GM12878 (cell line): ENCODE data around the gene MRPL22. TPM values are rescaled to one million over a fixed set of nuclear protein-coding genes. Genes with fewer than 3 reads are reported as not detected.

ENCODE experiments used
- ATAC-seq: fragments of 200-7000 bp; cut with Tn5 transposase; 3 replicates; pipeline ENCODE4 v1.9.1; 2020; ENCODE audit warnings: mild to moderate bottlenecking, moderate library complexity
- BruUV-seq: library from RNA; stranded (reverse); fragments of 400-500 nt; replicated peaks from 2 replicates; lab custom pipeline; 2021; lab: Mats Ljungman, UMichigan
- CTCF ChIA-PET: fragments of 300-600 bp; sonication (Branson Sonifier 250); formaldehyde crosslinking; extraction: SDS; loops from one replicate; lab custom pipeline; 2021; ENCODE audit warnings: inconsistent platforms; lab: Yijun Ruan, JAX
- POLR2A ChIA-PET: fragments of 350-600 bp; formaldehyde crosslinking; extraction: SDS; loops from one replicate; lab custom pipeline; 2021; ENCODE audit warnings: inconsistent platforms; lab: Charles Lee
- RAD21 ChIA-PET: fragments of 300-600 bp; sonication (Branson Sonifier 250); formaldehyde crosslinking; loops from one replicate; lab custom pipeline; 2023; ENCODE audit warnings: antibody characterized with exemption; ENCODE audit not compliant: unreplicated experiment; lab: Charles Lee
- SMC1A ChIA-PET: fragments of 300-600 bp; sonication (Branson Sonifier 250); formaldehyde crosslinking; loops from one replicate; lab custom pipeline; 2023; ENCODE audit not compliant: unreplicated experiment, uncharacterized antibody; lab: Charles Lee
- DNase-seq: peaks from one replicate; pipeline ENCODE4 v3.0.0-alpha.2; 2011; ENCODE audit warnings: low read depth, low spot score
- FAIRE-seq: peaks from 3 replicates; lab custom pipeline; 2011; peaks lifted over from hg19 to GRCh38; lab: Jason Lieb, UNC
- H2AFZ ChIP-seq: 2 replicates; pipeline ENCODE4 v1.6.0; 2011; ENCODE audit warnings: low read depth, low read length, control low read depth; ENCODE audit not compliant: control insufficient read depth
- H3K27ac ChIP-seq: 2 replicates; pipeline ENCODE4 v1.5.1; 2011; ENCODE audit warnings: control low read depth; ENCODE audit not compliant: control insufficient read depth, insufficient read depth
- H3K27me3 ChIP-seq, 2 experiments: replicated peaks in 1 of 2; 2 replicates each; pipeline versions ENCODE4 v1.6.0 to v1.6.1; 2011; ENCODE audit warnings: low read length in 1 of 2; ENCODE audit not compliant: control insufficient read depth in 2 of 2, insufficient read depth in 2 of 2
- H3K36me3 ChIP-seq, 2 experiments: 2 replicates each; pipeline ENCODE4 v1.5.1; 2011; ENCODE audit warnings: low read length in 1 of 2; ENCODE audit not compliant: control insufficient read depth in 2 of 2, insufficient read depth in 2 of 2
- H3K4me1 ChIP-seq: 2 replicates; pipeline ENCODE4 v1.6.1; 2011; ENCODE audit warnings: mild to moderate bottlenecking, low read length, moderate library complexity, mixed read lengths; ENCODE audit not compliant: control insufficient read depth, insufficient read depth
- H3K4me2 ChIP-seq: 2 replicates; pipeline ENCODE4 v1.6.0; 2011; ENCODE audit warnings: control low read depth; ENCODE audit not compliant: control insufficient read depth, insufficient read depth
- H3K4me3 ChIP-seq: fragments of 200-600 bp; sonication (generic); 2 replicates; pipeline ENCODE4 v1.5.1; 2016
- H3K79me2 ChIP-seq: 2 replicates; pipeline ENCODE4 v1.6.0; 2011; ENCODE audit warnings: low read length; ENCODE audit not compliant: control insufficient read depth, insufficient read depth
- H3K9ac ChIP-seq: 2 replicates; pipeline ENCODE4 v1.8.0; 2011; ENCODE audit warnings: low read length, control low read depth, mixed read lengths; ENCODE audit not compliant: control insufficient read depth, insufficient read depth
- H3K9me3 ChIP-seq: replicated peaks from 3 replicates; pipeline ENCODE4 v1.5.1; 2011; ENCODE audit warnings: mild to moderate bottlenecking, low read length; ENCODE audit not compliant: control insufficient read depth, insufficient read depth
- H4K20me1 ChIP-seq: 2 replicates; pipeline ENCODE4 v1.6.0; 2011; ENCODE audit not compliant: control insufficient read depth, insufficient read depth
- BACH1 ChIP-seq: fragments of 450-650 bp; IDR thresholded peaks from 2 replicates; pipeline ENCODE4 v1.6.1; 2017; ENCODE audit warnings: mild to moderate bottlenecking, borderline replicate concordance
- BHLHE40 ChIP-seq, 2 experiments: fragments of 450-650 bp in 1 of 2; IDR thresholded peaks; 2 replicates each; pipeline ENCODE4 v1.6.1; 2011 to 2017; ENCODE audit warnings: low read depth in 2 of 2, borderline replicate concordance in 1 of 2, improper control_type of control experiment in 1 of 2, low read length in 1 of 2, mild to moderate bottlenecking in 1 of 2
- DPF2 ChIP-seq: fragments of 450-650 bp; IDR thresholded peaks from 2 replicates; pipeline ENCODE4 v1.6.1; 2017; ENCODE audit warnings: mild to moderate bottlenecking
- FOS ChIP-seq: IDR thresholded peaks from 3 replicates; pipeline ENCODE4 v1.6.1; 2011; ENCODE audit warnings: borderline replicate concordance; ENCODE audit not compliant: insufficient read length; ENCODE audit errors: extremely low read depth
- MYB ChIP-seq: fragments of 150-350 bp; IDR thresholded peaks from 2 replicates; pipeline ENCODE4 v1.6.1; 2014; ENCODE audit warnings: mild to moderate bottlenecking, low read depth, low read length, borderline replicate concordance
- NRF1 ChIP-seq: conservative IDR thresholded peaks from 2 replicates; pipeline ENCODE4 v1.6.1; 2011; ENCODE audit warnings: mild to moderate bottlenecking, low read depth, low read length, improper control_type of control experiment
- RFX5 ChIP-seq: IDR thresholded peaks from 2 replicates; pipeline ENCODE4 v1.6.1; 2011; ENCODE audit warnings: low read depth, low read length, improper control_type of control experiment
- SIX5 ChIP-seq: IDR thresholded peaks from 2 replicates; pipeline ENCODE4 v1.6.1; 2011; ENCODE audit warnings: mild to moderate bottlenecking, low read depth, low read length, moderate library complexity; ENCODE audit not compliant: severe bottlenecking
- SP1 ChIP-seq: IDR thresholded peaks from one replicate; pipeline ENCODE4 v1.6.1; 2011; ENCODE audit warnings: low read depth, low read length
- ZNF274 ChIP-seq: IDR thresholded peaks from one replicate; pipeline ENCODE4 v1.8.0; 2011; ENCODE audit not compliant: insufficient read length, insufficient read depth
- WGBS: methylation state at CpG from one replicate; pipeline ENCODE4 v1.1.6; 2016; ENCODE audit warnings: low lambda C conversion rate; ENCODE audit not compliant: insufficient replicate concordance, insufficient coverage; ENCODE audit errors: missing lambda C conversion rate; 5-methylcytosine and 5-hydroxymethylcytosine counted together
- in situ Hi-C: fragments of 300-500 bp; cut with MboI; formaldehyde crosslinking; loops from 9 replicates; pipeline ENCODE4 v1.14.3; 2018; ENCODE audit warnings: mixed read lengths
- intact Hi-C: fragments of 100-400 bp; cut with micrococcal nuclease; formaldehyde crosslinking; loops from one replicate; pipeline ENCODE4 v1.14.2; 2022; ENCODE audit not compliant: unreplicated experiment
- polyA plus RNA-seq, 11 experiments: library from polyadenylated mRNA; depleted of rRNA in 4 of 11; unstranded in 6 of 11; stranded (reverse) in 5 of 11; fragments of >200 nt; fragmentation: Nextera tagmentation in 4 of 11; fragmentation: Illumina TruSeq in 1 of 11; extraction: Ambion mirVana in 4 of 11; extraction: Trizol in 1 of 11; gene quantifications; 1 replicate in 1 of 11; 2 replicates in 10 of 11; pipeline versions ENCODE4 v1.2.1 to v1.2.3, GENCODE V29; 2011 to 2016; ENCODE audit warnings: inconsistent platforms in 2 of 11, missing spikeins in 2 of 11, low read depth in 1 of 11
- total RNA-seq, 4 experiments: library from RNA; depleted of rRNA in 3 of 4; stranded (reverse); fragments of >200 nt in 3 of 4; fragmentation: Illumina TruSeq in 1 of 4; extraction: Trizol in 1 of 4; gene quantifications; 2 replicates each; pipeline versions ENCODE4 v1.2.1 to v1.2.3, GENCODE V29; 2013 to 2021
- TF ChIP-seq, protein P1 (sequence below): IDR thresholded peaks from 2 replicates; pipeline ENCODE4 v1.6.1; 2012; ENCODE audit warnings: improper control_type of control experiment, low read depth, low read length; ENCODE audit not compliant: insufficient replicate concordance
- TF ChIP-seq, protein P2 (sequence below): fragments of 450-650 bp; IDR thresholded peaks from 2 replicates; pipeline ENCODE4 v1.6.1; 2017; ENCODE audit warnings: antibody characterized with exemption, mild to moderate bottlenecking, moderate library complexity

Gene MRPL22
- total and polyA plus RNA-seq, 10 of the 15 experiments (the other 5 are each of a cell fraction or from before 2014, with no cell fraction given): 29.7 to 318 (median 93.4) TPM

DNA sequence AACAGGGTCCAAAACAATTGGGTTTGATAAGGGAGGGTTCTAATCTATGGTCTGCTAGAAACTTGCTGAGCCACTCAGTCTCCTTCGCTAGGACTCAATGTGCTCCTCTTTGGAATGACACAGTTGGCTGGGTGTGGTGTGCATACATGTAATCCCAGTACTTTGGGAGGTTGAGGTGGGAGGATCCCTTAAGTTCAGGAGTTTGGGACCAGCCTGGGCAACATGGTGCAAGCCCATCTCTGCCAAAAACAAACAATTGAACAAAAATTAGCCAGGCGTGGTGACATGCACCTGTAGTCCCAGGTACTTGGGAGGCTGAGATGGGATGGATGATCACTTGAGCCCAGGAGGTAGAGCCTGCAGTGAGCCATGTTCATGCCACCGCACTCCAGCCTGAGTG is 70.0 kb downstream of the MRPL22 start (continued):
- TF ChIP-seq BACH1: no peak
- TF ChIP-seq RFX5: no peak
- TF ChIP-seq BHLHE40 (IDR thresholded peaks at IDR 0.05; ENCODE audit: borderline replicate concordance in 1 of 2, low read depth in 2 of 2, low read length in 1 of 2): no peak
- no peak for TF ChIP-seq FOS
- TF ChIP-seq ZNF274: no peak

- H3K79me2 ChIP-seq: no peaks in the 10 kb centered on the region
- no peak within 1 kb of the TSS for H3K27ac ChIP-seq
- RAD21 ChIA-PET: no interaction called here
- DNase-seq (no peak), FAIRE-seq (no peak), ATAC-seq (no peak)
- CTCF ChIA-PET: no interaction called here
- no peaks in the 10 kb centered on the region for H3K27me3 ChIP-seq
- no peak within 1 kb of the TSS for H3K4me2 ChIP-seq
- no peaks in the 10 kb centered on the region for H3K4me1 ChIP-seq
- SMC1A ChIA-PET: no interaction called here
- intact Hi-C loops (no loop called here), in situ Hi-C loops (no loop called here)
- TF ChIP-seq MYB (no peak), NRF1 (no peak), SP1 (no peak), SIX5 (no peak), DPF2 (no peak)
- TF ChIP-seq, protein P1, sequence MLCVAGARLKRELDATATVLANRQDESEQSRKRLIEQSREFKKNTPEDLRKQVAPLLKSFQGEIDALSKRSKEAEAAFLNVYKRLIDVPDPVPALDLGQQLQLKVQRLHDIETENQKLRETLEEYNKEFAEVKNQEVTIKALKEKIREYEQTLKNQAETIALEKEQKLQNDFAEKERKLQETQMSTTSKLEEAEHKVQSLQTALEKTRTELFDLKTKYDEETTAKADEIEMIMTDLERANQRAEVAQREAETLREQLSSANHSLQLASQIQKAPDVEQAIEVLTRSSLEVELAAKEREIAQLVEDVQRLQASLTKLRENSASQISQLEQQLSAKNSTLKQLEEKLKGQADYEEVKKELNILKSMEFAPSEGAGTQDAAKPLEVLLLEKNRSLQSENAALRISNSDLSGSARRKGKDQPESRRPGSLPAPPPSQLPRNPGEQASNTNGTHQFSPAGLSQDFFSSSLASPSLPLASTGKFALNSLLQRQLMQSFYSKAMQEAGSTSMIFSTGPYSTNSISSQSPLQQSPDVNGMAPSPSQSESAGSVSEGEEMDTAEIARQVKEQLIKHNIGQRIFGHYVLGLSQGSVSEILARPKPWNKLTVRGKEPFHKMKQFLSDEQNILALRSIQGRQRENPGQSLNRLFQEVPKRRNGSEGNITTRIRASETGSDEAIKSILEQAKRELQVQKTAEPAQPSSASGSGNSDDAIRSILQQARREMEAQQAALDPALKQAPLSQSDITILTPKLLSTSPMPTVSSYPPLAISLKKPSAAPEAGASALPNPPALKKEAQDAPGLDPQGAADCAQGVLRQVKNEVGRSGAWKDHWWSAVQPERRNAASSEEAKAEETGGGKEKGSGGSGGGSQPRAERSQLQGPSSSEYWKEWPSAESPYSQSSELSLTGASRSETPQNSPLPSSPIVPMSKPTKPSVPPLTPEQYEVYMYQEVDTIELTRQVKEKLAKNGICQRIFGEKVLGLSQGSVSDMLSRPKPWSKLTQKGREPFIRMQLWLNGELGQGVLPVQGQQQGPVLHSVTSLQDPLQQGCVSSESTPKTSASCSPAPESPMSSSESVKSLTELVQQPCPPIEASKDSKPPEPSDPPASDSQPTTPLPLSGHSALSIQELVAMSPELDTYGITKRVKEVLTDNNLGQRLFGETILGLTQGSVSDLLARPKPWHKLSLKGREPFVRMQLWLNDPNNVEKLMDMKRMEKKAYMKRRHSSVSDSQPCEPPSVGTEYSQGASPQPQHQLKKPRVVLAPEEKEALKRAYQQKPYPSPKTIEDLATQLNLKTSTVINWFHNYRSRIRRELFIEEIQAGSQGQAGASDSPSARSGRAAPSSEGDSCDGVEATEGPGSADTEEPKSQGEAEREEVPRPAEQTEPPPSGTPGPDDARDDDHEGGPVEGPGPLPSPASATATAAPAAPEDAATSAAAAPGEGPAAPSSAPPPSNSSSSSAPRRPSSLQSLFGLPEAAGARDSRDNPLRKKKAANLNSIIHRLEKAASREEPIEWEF: no peak
- TF ChIP-seq, protein P2, sequence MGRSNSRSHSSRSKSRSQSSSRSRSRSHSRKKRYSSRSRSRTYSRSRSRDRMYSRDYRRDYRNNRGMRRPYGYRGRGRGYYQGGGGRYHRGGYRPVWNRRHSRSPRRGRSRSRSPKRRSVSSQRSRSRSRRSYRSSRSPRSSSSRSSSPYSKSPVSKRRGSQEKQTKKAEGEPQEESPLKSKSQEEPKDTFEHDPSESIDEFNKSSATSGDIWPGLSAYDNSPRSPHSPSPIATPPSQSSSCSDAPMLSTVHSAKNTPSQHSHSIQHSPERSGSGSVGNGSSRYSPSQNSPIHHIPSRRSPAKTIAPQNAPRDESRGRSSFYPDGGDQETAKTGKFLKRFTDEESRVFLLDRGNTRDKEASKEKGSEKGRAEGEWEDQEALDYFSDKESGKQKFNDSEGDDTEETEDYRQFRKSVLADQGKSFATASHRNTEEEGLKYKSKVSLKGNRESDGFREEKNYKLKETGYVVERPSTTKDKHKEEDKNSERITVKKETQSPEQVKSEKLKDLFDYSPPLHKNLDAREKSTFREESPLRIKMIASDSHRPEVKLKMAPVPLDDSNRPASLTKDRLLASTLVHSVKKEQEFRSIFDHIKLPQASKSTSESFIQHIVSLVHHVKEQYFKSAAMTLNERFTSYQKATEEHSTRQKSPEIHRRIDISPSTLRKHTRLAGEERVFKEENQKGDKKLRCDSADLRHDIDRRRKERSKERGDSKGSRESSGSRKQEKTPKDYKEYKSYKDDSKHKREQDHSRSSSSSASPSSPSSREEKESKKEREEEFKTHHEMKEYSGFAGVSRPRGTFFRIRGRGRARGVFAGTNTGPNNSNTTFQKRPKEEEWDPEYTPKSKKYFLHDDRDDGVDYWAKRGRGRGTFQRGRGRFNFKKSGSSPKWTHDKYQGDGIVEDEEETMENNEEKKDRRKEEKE: no peak
- BruUV-seq: no TSS peak
- H4K20me1 ChIP-seq: no peaks in the 10 kb centered on the region
- H3K9me3 ChIP-seq: no peaks in the 10 kb centered on the region
- H2AFZ ChIP-seq: no peak within 1 kb of the TSS
- POLR2A ChIA-PET: no interaction called here
- 88% methylated on average over 21 of the region's 21 CpGs for WGBS
- H3K9ac ChIP-seq: no peak within 1 kb of the TSS
- no peak within 1 kb of the TSS for H3K4me3 ChIP-seq
- no peaks in the 10 kb centered on the region for H3K36me3 ChIP-seq
Measured at GRCh38 chr5:155013526-155013925, 72.7 kb downstream of the MRPL22 start, which contains the start of gene KIF4B. KIF4B (plus strand) TSS chr5:155013755; CDS start chr5:155013860, 105 bp downstream.
